GM12872 (cell line): ENCODE results near the gene NKAIN2.

Experiments used
- TF ChIP-seq, protein P1 (sequence below): IDR thresholded peaks from 3 replicates; pipeline ENCODE4 v1.5.1; 2011; ENCODE audit warnings: low read depth, mild to moderate bottlenecking, low read length, moderate library complexity; ENCODE audit not compliant: insufficient read depth

Gene NKAIN2

GRCh38 chr6:124825564-124825963, 1021.9 kb downstream of the NKAIN2 start:
- TF ChIP-seq, protein P1, sequence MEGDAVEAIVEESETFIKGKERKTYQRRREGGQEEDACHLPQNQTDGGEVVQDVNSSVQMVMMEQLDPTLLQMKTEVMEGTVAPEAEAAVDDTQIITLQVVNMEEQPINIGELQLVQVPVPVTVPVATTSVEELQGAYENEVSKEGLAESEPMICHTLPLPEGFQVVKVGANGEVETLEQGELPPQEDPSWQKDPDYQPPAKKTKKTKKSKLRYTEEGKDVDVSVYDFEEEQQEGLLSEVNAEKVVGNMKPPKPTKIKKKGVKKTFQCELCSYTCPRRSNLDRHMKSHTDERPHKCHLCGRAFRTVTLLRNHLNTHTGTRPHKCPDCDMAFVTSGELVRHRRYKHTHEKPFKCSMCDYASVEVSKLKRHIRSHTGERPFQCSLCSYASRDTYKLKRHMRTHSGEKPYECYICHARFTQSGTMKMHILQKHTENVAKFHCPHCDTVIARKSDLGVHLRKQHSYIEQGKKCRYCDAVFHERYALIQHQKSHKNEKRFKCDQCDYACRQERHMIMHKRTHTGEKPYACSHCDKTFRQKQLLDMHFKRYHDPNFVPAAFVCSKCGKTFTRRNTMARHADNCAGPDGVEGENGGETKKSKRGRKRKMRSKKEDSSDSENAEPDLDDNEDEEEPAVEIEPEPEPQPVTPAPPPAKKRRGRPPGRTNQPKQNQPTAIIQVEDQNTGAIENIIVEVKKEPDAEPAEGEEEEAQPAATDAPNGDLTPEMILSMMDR = no peak

- TF ChIP-seq, protein P1 = no peak
These were observed 1026.2 kb downstream of the NKAIN2 start for GRCh38 chr6:124829822-124830221.

- TF ChIP-seq, protein P1 = no peak
These were observed 1026.8 kb downstream of the NKAIN2 start for GRCh38 chr6:124830506-124830905.

DNA sequence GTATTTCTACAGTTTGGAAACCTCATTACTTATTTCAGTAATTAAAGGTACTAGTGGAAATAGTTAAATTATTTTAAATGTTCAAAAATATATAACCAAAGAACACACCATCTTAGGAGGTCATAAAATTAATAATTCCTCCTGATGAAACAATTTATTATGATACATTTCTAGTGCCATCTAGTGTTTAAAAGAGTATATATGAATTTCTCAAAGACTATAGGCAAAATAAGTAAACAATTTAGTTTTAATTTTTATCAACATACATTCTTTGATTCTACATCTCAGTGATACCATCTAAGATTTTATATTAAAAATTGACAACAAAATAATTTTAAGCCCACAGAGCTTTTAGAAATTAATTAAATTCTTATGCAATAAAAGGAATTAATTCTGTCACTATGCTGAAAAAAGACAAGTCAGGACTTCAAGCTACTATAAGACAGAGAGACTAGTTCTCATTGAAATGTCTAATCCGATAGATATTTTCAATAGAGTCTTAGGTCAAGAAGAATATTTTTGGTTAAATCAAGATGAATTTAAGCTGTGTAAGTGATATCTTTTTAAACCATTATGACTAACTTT, 1050.8 kb downstream of the NKAIN2 start:
- TF ChIP-seq, protein P1 = no peak

DNA sequence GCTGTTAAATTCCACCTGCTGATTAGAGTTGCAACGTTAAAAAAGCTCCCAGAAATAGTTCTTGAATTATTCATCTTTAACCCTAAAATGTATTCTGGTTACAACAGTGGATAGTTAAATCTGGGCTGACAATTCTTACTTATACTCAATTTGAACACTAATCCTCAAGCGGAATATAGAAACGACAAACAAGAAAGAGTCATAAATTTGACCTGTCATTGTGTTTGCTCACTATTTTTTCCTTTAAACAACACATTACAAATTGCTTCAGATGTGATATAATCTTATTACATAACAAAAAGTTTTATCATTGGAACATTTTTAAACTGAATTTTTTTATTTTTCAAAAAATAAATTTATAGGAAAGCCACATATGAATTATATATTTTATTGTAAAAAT, 1054.1 kb downstream of the NKAIN2 start:
- TF ChIP-seq, protein P1 = no peak

GRCh38 chr6:124858564-124858963, 1054.9 kb downstream of the NKAIN2 start:
- TF ChIP-seq, protein P1 = no peak

GRCh38 chr6:124859366-124859765, 1055.7 kb downstream of the NKAIN2 start:
- TF ChIP-seq, protein P1 = no peak
